Fibroblast of gingiva (primary cell): Measurements from ENCODE around the gene SLC39A7.

Experiments used
- DNase-seq: peaks from one replicate; pipeline ENCODE4 v3.0.0-alpha.2; 2011; ENCODE audit warnings: low read depth

The SLC39A7 gene, protein sequence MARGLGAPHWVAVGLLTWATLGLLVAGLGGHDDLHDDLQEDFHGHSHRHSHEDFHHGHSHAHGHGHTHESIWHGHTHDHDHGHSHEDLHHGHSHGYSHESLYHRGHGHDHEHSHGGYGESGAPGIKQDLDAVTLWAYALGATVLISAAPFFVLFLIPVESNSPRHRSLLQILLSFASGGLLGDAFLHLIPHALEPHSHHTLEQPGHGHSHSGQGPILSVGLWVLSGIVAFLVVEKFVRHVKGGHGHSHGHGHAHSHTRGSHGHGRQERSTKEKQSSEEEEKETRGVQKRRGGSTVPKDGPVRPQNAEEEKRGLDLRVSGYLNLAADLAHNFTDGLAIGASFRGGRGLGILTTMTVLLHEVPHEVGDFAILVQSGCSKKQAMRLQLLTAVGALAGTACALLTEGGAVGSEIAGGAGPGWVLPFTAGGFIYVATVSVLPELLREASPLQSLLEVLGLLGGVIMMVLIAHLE

DNA sequence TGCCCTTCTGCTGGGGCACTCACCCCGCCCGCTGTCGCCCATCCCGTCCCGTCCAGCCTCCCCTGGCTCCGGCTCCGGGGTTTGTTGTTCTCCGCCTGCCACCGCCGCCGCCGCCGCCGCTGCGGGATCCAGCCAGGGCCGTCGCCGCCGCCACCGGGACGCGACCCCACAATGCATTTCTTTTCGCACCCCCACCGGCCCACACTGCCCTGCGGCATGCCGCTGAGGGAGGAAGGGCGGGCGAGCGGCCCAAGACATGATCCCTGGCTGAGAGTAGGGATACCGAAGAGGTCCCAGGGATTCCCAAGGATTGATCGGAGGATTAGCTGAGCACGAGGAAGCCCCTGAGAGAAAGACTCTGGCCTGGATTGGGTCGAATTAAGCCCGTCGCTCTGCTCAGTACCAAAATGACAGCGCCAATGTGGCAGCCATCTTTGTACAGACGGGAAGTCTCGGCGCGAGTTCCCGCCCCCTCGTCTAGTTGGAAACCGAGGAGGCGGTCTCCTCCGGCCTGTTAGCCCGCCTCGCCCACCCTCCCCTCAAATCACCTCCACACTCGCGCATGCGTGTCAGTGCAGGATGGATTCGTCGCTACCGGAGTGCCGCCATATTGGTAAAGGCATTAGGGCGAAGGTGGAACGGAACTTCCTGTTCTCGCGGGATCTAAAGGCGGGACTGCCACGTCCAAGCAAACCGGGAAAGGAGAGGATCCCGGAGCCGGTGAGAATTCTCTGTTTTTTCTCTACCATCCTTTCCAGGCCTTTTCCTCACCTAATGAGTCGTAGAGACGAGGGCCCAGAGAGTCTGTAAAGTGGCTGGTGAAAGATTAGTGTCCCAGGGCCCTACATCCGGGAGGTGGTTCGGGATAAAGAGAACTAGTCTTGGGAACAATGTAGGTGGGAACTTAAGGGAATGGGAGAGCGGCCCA lies at the start of gene SLC39A7, which contains the start of gene RXRB:
Gene SLC39A7 (plus strand): TSS at position 649 of the 928 bp plus-strand sequence. CDS start 379 bp downstream, outside the sequence.
Gene RXRB (minus strand): TSS at position 447 of the 928 bp plus-strand sequence. CDS start 189 bp downstream, at position 258.
- peak; percentile 99 for DNase-seq

DNA sequence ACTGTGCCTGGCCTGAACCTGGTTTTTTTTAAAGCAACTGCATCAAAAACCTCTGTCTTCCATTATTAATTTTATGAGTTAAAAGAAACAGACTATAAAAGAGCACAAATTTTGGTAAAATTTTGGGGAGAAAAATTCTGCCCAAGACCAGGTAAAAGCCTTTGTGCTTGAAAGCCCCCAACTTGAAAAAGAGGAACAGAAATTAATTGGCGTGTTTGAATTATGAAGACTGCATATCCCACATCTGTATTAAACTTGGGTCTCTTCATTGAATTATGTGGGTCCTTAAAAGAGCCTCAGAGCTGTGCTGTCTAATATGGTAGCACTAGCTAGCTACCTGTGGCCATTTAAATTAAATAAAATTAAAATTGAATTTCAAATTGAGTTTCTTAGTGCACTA lies 49.6 kb upstream of the SLC39A7 start:
- no peak for DNase-seq

DNA sequence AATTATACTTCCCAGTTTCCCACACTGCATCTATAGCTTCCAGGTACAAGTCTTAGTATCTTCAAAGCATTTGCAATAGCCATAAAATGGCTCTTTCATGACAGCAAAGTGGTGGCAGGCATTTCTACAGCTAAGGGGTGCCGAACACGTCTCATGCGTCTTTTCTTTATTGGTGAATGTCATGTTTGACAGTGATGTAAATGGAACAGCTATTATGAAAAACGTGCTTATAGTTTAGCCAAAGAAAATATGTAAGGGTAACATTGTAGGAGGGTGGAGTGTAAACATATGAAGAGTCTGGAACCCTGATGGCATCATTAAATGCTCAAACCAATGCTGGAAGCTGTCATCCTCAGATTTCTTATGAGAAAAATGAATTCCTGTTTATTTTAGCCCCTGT lies 46.3 kb upstream of the SLC39A7 start:
- no peak for DNase-seq

DNA sequence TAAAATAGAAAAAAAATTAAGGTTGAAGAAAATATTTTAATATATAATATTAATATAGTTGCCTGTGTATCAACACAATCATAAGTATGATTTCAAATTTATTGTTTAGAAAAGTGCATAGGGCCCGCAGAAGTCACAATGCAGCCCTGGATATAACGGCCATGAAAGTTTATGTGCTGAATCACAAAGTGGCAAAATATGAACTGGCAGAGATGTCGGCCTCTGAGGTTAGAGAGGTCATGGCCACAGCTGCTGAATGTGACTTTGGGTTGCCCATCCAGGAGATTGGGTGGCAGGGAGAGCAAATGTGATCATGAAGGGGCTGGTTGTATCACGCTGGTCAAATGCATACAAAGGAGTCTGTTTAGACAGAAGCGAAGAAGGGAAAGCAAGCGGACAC lies 44.1 kb upstream of the SLC39A7 start:
- DNase-seq: no peak

DNA sequence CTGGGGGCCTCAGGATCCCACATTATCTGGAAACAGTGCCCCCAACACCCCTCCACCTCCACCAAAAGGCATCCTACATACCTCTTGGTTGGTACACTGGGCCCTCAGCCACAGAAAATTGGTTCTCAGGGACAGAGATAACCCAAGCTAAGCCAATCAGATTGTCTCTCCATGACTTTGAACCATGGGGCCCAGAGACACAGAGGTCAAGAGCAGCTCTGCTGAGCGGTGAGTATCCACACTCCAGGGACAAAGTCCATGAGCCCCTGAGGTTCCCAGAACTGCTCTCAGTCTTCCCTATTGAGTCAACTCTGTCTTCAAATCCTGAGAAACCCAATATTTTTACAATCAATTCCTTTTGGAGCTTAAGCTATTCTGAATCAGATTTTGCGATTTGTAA lies 43.7 kb upstream of the SLC39A7 start:
- no peak for DNase-seq

DNA sequence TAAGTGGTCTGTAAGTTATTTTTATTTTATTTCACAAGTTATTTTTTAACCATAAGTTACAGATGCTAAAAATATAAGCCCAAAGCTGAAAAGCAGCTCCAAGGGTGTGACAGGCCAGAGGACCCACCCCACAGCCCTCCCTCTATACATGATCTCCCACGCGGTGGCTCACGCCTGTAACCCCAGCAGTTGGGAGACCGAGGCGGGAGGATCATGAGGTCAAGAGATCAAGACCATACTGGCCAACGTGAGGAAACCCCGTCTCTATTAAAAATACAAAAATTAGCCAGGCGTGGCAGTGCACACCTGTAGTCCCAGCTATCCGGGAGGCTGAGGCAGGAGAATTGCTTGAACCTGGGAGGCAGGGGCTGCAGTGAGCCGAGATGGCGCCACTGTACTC lies 40.6 kb upstream of the SLC39A7 start:
- no peak for DNase-seq

DNA sequence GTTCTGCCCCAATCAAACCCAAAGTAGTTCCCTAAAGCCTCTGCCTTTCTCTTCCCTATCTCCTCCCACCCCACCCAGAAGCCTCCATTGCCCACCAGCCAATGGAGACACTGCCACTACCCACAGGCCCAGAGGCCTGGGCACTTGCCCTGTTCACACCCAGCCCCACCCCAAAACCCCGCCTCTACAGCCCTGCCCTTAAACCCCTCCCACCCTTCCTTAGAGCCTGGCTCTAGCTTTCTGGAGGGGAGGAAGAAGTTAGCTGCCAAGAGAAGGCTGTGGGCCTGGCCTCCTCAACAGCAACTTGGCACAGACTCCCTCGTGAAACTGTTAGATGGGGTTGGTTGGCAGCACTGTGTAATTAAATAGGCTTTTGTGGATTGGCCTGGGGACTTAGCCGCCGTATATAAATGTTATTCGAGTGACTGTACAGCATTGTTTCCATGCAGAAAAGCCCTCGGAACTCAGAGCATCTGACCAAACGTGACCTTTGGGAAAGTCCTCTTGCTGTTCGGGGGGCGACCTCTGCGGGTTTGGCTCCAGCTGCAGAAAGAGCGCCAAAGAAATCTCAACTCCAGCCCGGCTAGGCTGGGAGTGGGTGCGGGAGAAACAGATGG lies 39.8 kb upstream of the SLC39A7 start:
- peak; percentile 92 for DNase-seq

DNA sequence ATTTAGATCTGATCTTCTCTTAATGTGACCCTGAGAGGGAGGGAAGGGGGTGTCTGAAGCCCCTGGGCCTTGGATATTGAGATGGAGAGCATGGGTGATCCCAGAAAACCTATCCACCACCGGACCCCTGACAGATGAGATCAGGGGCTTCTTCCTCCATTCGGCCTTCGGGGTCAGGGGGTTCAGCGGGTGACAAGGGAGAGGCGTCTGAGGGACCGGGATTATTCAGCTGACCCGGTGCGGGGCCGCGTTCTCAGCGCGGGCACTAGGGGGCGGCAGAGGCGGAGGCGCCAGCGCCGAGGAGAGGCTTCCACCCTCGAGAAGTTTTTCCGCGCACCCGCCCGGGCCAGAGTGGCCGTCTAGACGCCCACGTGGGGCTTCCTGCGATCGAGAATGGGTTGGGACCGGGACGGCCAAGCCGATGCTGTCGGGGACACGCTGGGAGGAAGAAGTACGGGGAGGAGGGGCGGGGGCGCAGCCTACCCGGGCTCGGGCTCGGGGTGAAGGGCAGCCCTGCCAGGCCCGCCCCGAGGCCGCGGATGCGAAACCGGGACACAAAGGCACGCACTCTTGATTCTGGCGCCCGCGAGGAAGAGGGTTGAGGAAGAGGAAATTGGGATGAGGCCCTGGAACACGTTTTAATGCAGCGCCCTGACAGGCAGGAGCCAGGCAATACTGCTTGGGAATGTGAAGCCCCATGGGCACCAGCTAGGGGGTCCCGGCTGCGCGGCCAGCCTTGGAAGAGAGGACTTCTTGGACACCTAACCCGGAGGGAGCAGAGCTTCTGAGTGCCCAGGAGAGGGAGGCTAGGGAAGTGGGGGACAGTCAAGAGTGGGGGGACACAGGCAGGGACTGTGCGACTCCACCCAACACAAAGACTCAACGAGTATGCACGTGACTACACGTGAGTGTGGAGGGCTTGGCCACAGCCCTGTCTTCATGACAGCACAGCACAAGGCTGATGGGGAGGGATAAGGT lies 39.0 kb upstream of the SLC39A7 start:
- peak; percentile 48 for DNase-seq

DNA sequence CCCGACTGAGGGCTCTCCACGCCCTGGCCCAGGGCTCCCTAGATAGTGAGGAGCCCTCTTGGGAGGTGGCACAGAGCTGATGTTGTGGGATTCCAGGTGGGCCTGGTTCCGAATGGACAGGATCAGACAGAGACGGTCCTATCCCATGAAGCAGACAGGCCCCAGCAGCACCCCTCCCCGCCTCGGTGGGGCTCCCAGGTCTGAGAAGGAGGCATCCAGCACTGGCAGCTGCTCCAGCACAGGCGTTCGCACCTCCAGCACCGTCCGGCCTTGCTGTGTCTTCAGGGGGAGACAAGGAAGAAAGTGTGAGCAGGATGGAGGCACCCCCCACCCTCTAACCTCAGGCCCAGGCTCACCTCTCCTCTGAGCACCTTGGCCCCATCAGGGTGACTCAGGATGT lies 37.1 kb upstream of the SLC39A7 start:
- no peak for DNase-seq

DNA sequence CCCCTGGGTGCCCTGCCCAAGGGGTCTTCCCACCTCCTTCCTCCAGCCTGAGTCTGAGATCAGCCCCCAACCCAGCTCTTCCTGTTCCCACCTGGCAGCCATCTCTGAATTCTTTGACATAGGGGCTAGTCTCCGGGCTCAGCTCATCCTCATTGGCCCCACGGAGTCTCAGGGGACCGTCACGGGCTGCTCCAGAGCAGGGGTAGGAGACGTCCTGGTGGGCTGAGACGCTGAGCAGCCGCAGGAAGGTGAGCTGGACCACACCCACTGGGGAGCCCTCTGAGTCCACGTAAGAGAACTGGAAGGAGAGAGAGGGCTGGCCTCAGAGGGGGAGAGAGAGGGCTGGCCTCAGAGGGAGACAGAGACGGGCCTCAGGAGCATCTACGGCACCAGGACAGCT lies 36.5 kb upstream of the SLC39A7 start:
- no peak for DNase-seq

DNA sequence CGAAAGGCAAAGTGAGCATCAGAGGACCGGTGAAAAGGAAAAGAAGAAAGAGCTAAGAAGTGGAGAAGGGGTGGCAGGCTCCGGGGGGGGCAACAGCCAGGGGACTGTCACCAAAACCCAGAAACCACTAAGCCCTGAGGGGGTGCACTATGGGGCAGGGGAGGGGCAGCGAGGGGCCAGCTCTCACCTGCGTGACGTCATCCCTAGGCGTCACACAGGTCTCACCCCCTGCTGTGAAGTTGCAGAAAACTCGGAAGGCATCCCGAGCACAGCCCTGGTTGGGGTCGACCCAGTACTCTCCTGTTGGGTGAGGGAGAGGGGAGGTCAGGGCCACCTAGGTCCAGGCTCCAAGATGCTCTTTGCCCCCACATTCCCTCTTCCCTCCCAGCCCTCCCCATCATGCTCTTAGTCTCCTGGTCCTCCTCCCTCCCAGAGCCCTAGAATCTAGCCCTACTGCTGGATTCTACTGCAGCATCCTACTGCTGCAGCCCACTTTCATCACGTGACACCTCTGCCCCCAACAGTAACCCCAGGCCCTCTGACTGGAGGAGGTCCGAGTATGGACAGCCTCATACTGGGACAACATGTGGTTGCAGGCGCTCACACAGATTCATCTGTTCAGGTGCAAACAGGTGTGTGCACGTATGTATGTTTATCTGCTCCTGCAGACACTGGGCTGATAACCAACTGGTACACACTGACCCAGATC lies 35.8 kb upstream of the SLC39A7 start:
- no peak for DNase-seq

DNA sequence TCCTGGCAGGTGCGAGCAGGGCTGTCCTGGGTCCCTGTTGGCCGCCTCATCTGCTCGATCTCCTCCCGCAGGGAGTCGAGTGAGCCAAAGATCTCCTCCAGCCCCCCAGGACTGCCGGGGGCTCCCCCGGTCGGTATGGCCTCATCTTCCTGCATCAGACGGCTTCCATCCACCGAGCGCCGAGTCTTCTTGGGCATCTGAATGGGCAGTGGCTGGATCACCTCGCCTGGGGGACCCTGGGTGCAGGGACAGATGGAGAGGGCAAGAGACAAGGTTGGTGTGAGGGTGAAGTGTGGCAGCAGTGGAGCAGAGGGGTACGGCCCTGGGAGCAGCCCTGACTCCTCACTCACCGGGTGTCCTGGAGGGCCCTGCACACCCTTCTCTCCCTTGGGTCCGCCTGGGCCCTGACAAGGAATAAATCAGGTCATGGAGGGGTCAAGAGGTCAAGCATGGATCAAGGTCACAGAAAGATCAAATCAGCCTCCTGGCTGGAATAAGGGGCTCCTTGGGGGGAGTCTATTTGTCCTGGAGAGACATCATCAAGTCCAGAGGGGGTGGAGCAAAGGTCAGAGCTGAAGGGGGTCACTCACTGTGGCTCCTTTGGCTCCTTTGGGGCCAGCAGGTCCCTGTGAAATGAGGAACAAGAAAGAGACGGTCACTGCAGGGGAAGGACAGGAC lies 34.9 kb upstream of the SLC39A7 start:
- DNase-seq: no peak

DNA sequence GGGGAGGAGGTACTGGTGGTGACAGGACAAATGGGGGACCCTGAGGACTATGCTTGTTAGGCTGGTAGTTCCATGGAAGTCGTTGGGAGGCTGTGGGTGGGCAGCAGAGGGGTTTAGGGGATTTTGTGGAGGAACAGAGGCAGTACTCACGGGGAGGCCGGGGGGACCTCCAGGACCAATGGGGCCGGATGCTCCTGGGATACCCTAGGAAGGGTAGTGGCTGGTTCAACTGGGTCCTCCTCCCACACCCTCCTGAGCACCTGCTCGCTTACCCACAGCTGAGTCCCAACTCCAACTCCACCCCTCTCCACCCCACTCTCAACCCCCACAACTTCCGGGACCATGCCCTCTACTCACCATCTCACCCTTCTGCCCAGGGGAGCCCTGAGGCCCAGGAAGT lies 34.3 kb upstream of the SLC39A7 start:
- DNase-seq: no peak

DNA sequence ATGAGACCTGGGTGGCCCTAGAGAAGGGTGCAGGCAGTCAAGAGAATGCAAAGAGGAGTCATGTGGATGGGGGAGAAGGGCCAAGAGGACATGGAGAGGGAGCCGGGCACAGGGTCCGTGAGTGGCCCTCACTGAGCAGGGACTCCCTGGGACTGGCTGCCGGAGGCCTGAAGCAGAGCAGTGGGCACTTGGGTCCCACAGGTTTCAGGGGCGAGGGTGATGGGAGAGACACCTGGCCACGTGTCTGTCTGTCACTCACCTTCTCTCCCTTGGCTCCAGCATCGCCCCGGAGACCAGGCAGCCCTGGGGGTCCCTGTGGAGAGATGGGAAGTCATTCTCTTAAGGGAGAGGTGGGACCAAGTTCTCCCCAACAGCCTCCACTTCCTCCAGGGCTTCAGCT lies 33.9 kb upstream of the SLC39A7 start:
- no peak for DNase-seq

DNA sequence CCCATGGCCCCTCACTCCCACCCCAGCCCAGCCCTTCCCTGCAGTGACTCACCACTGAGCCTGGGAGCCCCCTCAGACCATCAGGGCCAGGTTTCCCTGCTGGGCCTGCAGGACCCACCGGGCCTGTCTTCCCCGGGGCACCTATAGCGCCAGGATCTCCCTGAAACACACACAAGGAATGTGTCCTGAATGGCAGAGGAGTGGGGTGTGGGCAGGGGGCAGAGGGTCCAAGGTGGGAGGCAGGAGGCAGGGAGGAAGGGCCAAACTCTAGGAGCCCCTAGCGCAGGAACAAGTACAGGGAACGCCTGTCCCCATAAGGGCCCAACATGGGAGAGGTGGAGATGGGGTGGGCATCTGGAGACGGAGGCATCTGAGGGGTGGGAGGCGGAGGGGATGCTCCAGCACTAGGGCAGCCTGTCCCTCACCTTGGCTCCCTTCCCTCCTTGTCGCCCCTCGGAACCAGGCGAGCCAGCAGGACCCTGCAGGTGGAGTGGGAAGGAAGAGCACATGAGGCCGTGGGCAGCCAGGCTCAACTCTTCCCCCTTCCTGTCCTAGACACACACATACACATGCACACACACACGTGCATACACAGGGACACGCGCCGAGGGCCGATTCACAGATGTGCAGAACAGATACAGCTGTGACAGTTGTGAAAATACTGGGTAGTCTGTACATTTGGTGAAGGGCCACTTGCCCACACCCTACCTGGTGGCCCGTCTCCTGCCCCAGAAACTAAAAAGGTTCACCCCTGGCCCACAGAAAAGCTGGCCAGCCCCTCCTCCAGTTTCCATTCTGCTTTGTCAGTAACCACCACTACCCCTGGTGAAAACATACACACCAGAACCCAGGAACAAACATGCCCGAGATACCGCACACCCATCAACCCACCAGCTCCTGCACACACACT lies 33.0 kb upstream of the SLC39A7 start:
- DNase-seq: no peak

DNA sequence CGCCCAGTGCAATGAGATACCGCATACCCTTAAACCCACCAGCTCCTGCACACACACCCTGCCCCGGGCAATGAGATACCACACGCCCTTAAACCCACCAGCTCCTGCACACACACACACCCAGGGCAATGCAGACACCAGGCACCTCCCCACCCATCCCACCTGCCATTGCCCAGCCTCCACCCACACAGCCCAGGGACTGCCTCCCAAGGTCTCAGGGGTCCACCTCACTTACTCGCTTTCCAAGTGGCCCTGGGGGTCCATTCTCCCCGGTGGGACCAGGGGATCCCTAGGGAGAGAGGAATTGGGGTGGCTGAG lies 32.4 kb upstream of the SLC39A7 start:
- no peak for DNase-seq

DNA sequence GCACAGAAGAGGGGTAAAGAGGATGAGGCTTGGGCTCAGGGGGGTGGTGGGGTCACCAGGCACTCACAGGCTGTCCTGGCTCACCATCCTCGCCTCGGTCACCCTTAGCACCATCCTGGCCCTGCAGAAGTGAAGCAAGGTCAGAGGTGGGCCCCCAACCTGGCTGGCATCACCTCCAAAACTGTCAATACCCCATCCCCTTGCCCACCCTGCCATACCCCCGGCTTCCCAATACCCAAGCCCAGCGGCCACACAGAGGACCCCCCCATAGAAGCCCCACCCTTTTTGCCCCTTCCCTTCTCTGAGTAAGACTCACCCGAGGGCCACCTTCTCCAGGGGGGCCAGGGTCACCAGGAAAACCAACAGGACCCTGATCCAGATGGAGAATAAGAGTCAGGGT lies 32.0 kb upstream of the SLC39A7 start:
- no peak for DNase-seq

DNA sequence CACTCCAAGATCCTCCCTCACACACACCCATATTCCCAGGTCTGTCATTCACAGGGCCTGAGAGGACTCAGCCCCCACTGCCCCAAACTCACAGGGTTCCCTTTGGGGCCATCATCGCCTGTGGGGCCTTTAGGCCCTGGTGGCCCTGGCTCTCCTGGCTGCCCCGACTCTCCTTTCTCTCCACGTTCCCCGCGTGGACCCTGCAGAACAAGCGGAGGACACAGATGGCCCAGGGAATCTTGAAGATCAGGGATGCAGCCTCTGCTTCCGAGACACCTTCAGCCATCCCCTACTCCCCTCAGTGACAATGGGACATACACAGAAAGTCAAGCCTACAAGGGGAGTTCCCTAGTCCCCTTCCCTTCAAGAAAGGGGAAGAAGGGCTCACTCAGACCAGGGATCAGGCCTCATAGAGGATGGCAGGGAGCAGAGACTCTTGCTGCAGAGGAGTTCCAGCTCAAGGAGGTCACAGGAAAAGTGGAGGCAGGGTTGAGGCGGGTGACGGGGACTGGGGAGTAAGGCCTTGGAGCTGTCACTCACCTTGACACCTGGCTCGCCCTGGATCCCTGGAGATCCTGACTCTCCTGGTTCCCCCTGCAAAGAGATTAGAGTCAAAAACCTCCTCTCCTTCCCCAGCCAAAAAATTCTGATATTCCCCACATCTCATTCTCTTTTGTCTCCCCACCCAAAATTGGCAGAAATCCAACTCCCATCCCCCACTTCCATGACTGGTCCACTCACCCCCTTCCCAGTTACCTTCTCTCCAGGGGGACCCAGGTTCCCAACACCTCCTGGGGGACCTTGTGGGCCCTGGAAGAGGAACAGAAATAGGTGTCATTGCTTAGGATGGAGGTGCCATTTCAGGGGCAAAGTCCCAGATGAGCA lies 31.1 kb upstream of the SLC39A7 start:
- no peak for DNase-seq
